A673 (cell line): Measurements from ENCODE around the gene METTL2B.
"Not testable (repeated sequence)": the region's sequence is repeated elsewhere in the genome, so short reads cannot be mapped to it uniquely, and the experiment has no call there.

ENCODE experiments used
- EZH2 ChIP-seq: fragments of 200-600 bp; sonication (generic); IDR thresholded peaks from 2 replicates; pipeline ENCODE4 v1.6.1; 2017; ENCODE audit warnings: borderline replicate concordance, low read depth, mild to moderate bottlenecking, mixed read lengths, antibody characterized with exemption, low read length; ENCODE audit not compliant: poor library complexity, severe bottlenecking
- TF ChIP-seq, protein P1 (sequence below): fragments of 300-800, 200-600 bp; sonication (generic); conservative IDR thresholded peaks from 2 replicates; pipeline ENCODE4 v1.5.1; 2017; ENCODE audit warnings: low read depth, mild to moderate bottlenecking, antibody characterized with exemption, low read length, moderate library complexity, mixed read lengths

DNA sequence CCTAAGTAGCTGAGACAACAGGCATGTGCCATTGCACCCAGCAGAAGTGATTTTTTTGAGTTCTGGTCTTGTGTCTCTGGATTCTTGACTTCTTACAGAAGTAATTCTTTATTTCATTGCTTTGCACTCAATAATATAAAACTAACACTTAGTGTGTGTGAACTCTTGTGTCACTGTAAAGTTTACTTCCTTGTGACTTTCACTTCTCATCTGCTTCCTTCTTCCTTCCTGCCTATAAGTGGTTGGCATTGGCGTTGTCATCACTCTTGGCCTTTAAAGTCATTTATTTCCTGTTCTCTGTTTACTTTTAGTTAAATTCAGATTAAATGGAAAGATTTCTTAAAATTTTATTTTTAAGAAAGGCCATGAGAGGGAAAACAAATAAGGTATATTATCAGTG lies 66.8 kb downstream of the METTL2B start:
- TF ChIP-seq, protein P1, sequence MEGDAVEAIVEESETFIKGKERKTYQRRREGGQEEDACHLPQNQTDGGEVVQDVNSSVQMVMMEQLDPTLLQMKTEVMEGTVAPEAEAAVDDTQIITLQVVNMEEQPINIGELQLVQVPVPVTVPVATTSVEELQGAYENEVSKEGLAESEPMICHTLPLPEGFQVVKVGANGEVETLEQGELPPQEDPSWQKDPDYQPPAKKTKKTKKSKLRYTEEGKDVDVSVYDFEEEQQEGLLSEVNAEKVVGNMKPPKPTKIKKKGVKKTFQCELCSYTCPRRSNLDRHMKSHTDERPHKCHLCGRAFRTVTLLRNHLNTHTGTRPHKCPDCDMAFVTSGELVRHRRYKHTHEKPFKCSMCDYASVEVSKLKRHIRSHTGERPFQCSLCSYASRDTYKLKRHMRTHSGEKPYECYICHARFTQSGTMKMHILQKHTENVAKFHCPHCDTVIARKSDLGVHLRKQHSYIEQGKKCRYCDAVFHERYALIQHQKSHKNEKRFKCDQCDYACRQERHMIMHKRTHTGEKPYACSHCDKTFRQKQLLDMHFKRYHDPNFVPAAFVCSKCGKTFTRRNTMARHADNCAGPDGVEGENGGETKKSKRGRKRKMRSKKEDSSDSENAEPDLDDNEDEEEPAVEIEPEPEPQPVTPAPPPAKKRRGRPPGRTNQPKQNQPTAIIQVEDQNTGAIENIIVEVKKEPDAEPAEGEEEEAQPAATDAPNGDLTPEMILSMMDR = not testable (repeated sequence)
- not testable (repeated sequence) for TF ChIP-seq EZH2
